Measurements from ENCODE around the gene TMC6.
"Not testable (repeated sequence)": the region's sequence is repeated elsewhere in the genome, so short reads cannot be mapped to it uniquely, and the experiment has no call there.

The TMC6 gene

GRCh38 chr17:78075545-78075944 lies 53.0 kb downstream of the TMC6 start:
- no peak for DNase-seq (ENCODE audit: low spot score)

DNA sequence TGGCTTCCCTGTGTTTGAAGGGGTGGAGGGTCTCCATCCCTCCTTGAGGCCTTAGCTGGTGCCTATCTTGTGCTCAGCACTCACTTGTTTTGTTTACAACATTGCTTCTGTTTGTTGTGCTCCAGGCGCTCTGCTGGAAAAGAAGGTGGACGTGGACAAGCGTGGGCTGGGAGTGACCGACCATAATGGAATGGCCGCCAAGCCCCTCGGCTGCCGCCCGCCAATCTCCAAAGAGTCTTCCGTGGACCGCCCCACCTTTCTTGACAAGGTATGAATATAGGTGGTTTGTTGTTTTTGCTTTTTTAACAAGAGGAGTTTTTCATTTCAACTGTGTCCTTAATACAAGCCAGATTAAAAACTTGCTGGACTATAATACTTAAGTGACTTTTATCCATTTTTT lies 53.5 kb downstream of the TMC6 start:
- no peak for DNase-seq (ENCODE audit: low spot score)

DNA sequence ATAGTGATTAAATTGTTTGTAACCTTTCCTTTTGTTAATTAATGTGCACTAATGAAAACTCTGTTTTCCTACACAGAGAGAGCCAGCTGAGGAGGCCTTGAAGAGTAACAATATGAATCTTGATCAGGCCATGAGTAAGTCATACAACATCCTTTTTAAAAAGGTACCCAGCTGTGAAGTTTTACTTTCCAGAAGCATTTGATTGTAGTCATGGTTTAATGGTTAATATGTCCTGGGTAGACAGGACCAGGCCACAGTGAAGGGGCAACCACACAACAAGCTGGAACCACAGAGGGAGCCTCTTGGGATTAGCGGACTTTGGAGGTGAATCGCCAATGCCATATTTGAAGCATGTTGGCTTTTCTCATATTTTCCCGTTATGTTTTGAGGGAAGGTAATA lies 55.6 kb downstream of the TMC6 start:
- DNase-seq (ENCODE audit: low spot score): no peak

DNA sequence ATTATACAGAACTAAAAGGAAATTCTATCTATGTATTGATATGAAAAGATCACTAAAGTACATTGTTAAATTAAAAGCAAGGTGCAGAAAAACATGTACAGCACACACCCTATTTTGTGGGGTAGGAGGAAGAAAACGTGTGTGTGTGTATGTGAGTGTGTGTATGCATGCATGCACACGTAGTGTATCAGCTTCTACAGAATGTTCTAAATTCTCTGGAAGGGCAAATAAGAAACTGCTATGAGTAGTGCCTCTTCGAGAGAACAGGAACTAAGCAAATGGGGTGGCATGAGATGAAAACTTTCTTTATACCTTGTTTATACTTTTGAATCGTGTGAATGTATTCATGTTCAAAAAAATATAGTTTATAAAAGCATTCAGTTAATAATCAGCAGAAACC lies 58.9 kb downstream of the TMC6 start:
- DNase-seq (ENCODE audit: low spot score): no peak

- not testable (repeated sequence) for DNase-seq (ENCODE audit: low spot score)
Observed at GRCh38 chr17:78066976-78067375, 61.6 kb downstream of the TMC6 start.

DNA sequence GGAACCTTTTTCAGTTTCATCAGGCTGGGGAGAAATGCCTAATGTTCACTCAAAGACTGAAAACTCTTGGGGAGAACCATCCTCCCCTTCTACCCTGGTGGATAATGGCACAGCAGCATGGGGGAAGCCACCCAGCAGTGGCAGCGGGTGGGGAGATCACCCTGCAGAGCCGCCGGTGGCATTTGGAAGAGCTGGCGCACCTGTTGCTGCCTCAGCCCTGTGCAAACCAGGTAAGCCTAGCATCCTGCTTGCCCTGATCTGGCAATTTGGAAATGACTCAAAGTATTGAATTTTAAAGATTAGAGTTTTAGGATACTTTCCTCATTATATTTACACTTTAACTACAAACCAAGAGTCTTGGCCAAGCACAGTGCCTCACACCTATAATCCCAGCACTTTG lies 63.8 kb downstream of the TMC6 start:
- DNase-seq (ENCODE audit: low spot score): no peak

- no peak for DNase-seq (ENCODE audit: low spot score)
Observed at GRCh38 chr17:78063489-78063888, 65.1 kb downstream of the TMC6 start.

- DNase-seq (ENCODE audit: low spot score): no peak
Observed at GRCh38 chr17:78062596-78062995, 66.0 kb downstream of the TMC6 start.
